Measurements from ENCODE around the gene TEPSIN. TPM values are rescaled to one million over a fixed set of nuclear protein-coding genes. Genes with fewer than 3 reads are reported as not detected.

The TEPSIN gene
- total and polyA plus RNA-seq, 2 of the 13 experiments (the other 11 are each of a cell fraction or from before 2014, with no cell fraction given): 16.1 to 18.8 TPM

DNA sequence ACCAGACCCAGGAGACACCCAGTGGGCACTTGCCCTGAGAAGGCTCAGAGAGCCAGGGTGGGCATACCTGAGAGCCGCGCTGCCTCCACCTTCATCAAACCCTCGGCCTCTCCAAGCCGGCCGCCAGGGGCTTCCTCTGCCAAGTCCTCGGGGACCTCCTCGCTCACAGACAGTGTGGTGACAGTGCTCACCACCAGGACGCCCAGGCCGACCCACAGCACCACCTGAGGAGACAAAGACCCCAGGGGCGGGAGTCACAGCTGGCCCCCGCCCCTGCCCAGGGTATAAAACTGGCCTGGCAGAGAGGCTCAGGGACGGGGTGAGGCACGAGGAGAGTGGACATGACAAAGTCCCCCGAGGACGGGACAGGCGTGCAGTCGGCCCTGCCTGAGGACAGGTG lies 21.3 kb upstream of the TEPSIN start:
- H3K4me3 ChIP-seq (replicated peaks in 1 of 3; ENCODE audit: insufficient read depth in 1 of 3, low read depth in 2 of 3, low read length in 3 of 3): no peak overlapping the region
- H2AFZ ChIP-seq (ENCODE audit: low read length): no peak overlapping the region
- peaks cover 31 to 63% of the 10 kb centered on the region in 2 experiments for H3K36me3 ChIP-seq (replicated peaks in 1 of 2; ENCODE audit: control insufficient read depth in 1 of 2, insufficient read depth in 2 of 2, low read length in 2 of 2)
- DNase-seq (ENCODE audit: low spot score) (no peak), FAIRE-seq (no peak), ATAC-seq (no peak)
- H3K9me3 ChIP-seq (ENCODE audit: low read length): no peaks in the 10 kb centered on the region
- H3K4me1 ChIP-seq (ENCODE audit: insufficient read depth, low read length): 0 out of 2 replicates have a peak, but pooled peaks cover 3% of the 10 kb centered on the region
- whole genome bisulfite sequencing (ENCODE audit: low lambda C conversion rate): 98% methylated on average over 12 of the region's 17 CpGs
- no TSS peak for BruUV-seq (replicated peaks)
- no peak overlapping the region for H3K4me2 ChIP-seq (ENCODE audit: low read depth, low read length)
- H3K27ac ChIP-seq (ENCODE audit: extremely low read length, insufficient read depth, low read length): no peak overlapping the region
- no peaks in the 10 kb centered on the region for H3K27me3 ChIP-seq (ENCODE audit: control insufficient read depth in 1 of 2, insufficient read depth in 2 of 2, low read length in 2 of 2)
- in situ Hi-C loops (cut with HindIII; ENCODE audit: extremely low pct_ligation_motif_present, low pct_unique_long_range_greater_than_20kb) (no loop called here), intact Hi-C loops (cut with micrococcal nuclease; ENCODE audit: unreplicated experiment) (no loop called here)
- H3K79me2 ChIP-seq (ENCODE audit: insufficient read depth, low read length): no peaks in the 10 kb centered on the region
- no peaks in the 10 kb centered on the region; the same call in 1 of the 2 replicates for H4K20me1 ChIP-seq (ENCODE audit: insufficient read depth, low read length)
- ChIA-PET POLR2A (no interaction called here), CTCF (ENCODE audit: low intra/inter-chr PET ratio, low total read pairs) (no interaction called here)
- H3K9ac ChIP-seq (ENCODE audit: insufficient read depth, low read depth, low read length): no peak overlapping the region
- TF ChIP-seq RARG (CRISPR knock-in tag; IDR thresholded peaks at IDR 0.05; ENCODE audit: low read depth) (no peak), ZNF879 (CRISPR knock-in tag; IDR thresholded peaks at IDR 0.05) (no peak), ZBTB46 (CRISPR knock-in tag; IDR thresholded peaks at IDR 0.05; ENCODE audit: borderline replicate concordance) (no peak), NFIB (CRISPR knock-in tag; IDR thresholded peaks at IDR 0.05; ENCODE audit: borderline replicate concordance) (no peak), WIZ (CRISPR knock-in tag; IDR thresholded peaks at IDR 0.05) (no peak), ZHX2 (IDR thresholded peaks at IDR 0.05; ENCODE audit: low read depth) (no peak), ZHX2 (CRISPR knock-in tag; IDR thresholded peaks at IDR 0.05; ENCODE audit: borderline replicate concordance) (no peak), NR2F2 (IDR thresholded peaks at IDR 0.05; ENCODE audit: borderline replicate concordance, low read depth) (no peak)
- TF ChIP-seq, protein P1, sequence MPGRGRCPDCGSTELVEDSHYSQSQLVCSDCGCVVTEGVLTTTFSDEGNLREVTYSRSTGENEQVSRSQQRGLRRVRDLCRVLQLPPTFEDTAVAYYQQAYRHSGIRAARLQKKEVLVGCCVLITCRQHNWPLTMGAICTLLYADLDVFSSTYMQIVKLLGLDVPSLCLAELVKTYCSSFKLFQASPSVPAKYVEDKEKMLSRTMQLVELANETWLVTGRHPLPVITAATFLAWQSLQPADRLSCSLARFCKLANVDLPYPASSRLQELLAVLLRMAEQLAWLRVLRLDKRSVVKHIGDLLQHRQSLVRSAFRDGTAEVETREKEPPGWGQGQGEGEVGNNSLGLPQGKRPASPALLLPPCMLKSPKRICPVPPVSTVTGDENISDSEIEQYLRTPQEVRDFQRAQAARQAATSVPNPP (CRISPR knock-in tag; IDR thresholded peaks at IDR 0.05): no peak
- TF ChIP-seq, protein P2, sequence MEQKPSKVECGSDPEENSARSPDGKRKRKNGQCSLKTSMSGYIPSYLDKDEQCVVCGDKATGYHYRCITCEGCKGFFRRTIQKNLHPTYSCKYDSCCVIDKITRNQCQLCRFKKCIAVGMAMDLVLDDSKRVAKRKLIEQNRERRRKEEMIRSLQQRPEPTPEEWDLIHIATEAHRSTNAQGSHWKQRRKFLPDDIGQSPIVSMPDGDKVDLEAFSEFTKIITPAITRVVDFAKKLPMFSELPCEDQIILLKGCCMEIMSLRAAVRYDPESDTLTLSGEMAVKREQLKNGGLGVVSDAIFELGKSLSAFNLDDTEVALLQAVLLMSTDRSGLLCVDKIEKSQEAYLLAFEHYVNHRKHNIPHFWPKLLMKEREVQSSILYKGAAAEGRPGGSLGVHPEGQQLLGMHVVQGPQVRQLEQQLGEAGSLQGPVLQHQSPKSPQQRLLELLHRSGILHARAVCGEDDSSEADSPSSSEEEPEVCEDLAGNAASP (CRISPR knock-in tag; IDR thresholded peaks at IDR 0.05; ENCODE audit: borderline replicate concordance): no peak
- TF ChIP-seq, protein P3, sequence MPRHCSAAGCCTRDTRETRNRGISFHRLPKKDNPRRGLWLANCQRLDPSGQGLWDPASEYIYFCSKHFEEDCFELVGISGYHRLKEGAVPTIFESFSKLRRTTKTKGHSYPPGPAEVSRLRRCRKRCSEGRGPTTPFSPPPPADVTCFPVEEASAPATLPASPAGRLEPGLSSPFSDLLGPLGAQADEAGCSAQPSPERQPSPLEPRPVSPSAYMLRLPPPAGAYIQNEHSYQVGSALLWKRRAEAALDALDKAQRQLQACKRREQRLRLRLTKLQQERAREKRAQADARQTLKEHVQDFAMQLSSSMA (CRISPR knock-in tag; IDR thresholded peaks at IDR 0.05): no peak
- TF ChIP-seq, protein P4, sequence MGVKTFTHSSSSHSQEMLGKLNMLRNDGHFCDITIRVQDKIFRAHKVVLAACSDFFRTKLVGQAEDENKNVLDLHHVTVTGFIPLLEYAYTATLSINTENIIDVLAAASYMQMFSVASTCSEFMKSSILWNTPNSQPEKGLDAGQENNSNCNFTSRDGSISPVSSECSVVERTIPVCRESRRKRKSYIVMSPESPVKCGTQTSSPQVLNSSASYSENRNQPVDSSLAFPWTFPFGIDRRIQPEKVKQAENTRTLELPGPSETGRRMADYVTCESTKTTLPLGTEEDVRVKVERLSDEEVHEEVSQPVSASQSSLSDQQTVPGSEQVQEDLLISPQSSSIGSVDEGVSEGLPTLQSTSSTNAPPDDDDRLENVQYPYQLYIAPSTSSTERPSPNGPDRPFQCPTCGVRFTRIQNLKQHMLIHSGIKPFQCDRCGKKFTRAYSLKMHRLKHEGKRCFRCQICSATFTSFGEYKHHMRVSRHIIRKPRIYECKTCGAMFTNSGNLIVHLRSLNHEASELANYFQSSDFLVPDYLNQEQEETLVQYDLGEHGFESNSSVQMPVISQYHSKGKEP (CRISPR knock-in tag; IDR thresholded peaks at IDR 0.05): no peak
